Measurements from ENCODE around the gene SLCO1B1.
A peak's percentile ranks its signal among the peaks of the same experiment; 100 is the strongest.
"Not testable (repeated sequence)": the region's sequence is repeated elsewhere in the genome, so short reads cannot be mapped to it uniquely, and the experiment has no call there.

SLCO1B1 gene

GRCh38 chr12:21172079-21172478 lies 41.1 kb downstream of the SLCO1B1 start:
- Histone ChIP-seq H2BK15ac (ENCODE audit: low read depth, poor library complexity, severe bottlenecking) (no peak overlapping the region), H3K9me3 (ENCODE audit: control insufficient read depth, low read length) (no peaks in the 10 kb centered on the region), H3K14ac (ENCODE audit: low read length in 2 of 2) (no peak overlapping the region), H3K27ac (ENCODE audit: low read length, poor library complexity, severe bottlenecking) (no peak overlapping the region), H2BK12ac (ENCODE audit: low read length in 2 of 2) (no peak overlapping the region), H3K23ac (ENCODE audit: low read length in 2 of 2) (no peak overlapping the region), H2AFZ (ENCODE audit: low read depth, low read length) (no peak overlapping the region), H4K8ac (ENCODE audit: low read length) (no peak overlapping the region), H3K4me3 (ENCODE audit: insufficient read depth in 1 of 2, low read depth in 1 of 2, low read length in 2 of 2) (no peak overlapping the region), H3K4me2 (ENCODE audit: low read length, poor library complexity, severe bottlenecking) (no peak overlapping the region), H2BK5ac (ENCODE audit: low read depth, low read length, poor library complexity, severe bottlenecking) (no peak overlapping the region), H3K36me3 (ENCODE audit: control insufficient read depth in 1 of 2, insufficient read depth in 2 of 2, low read depth in 1 of 2, low read length in 2 of 2) (no peaks in the 10 kb centered on the region), H2AK5ac (ENCODE audit: low read length, severe bottlenecking) (no peak overlapping the region), H3K4me1 (ENCODE audit: control insufficient read depth, insufficient read depth, low read depth, low read length) (no peaks in the 10 kb centered on the region), H3K4ac (ENCODE audit: low read depth in 1 of 2, low read length in 2 of 2) (no peak overlapping the region), H4K91ac (ENCODE audit: low read length) (no peak overlapping the region), H2BK120ac (ENCODE audit: low read depth, low read length) (no peak overlapping the region), H3K27me3 (ENCODE audit: control insufficient read depth in 1 of 2, insufficient read depth in 1 of 2, low read length in 2 of 2) (no peaks in the 10 kb centered on the region), H3K9ac (ENCODE audit: low read length) (no peak overlapping the region), H3K18ac (ENCODE audit: low read depth in 1 of 2, low read length in 2 of 2) (no peak overlapping the region), H3K79me1 (replicated peaks; ENCODE audit: low read length, poor library complexity, severe bottlenecking) (no peaks in the 10 kb centered on the region)
- 80% methylated on average over 1 of the region's 1 CpG for WGBS
- DNase-seq: no peak

GRCh38 chr12:21183721-21184275 lies 52.8 kb downstream of the SLCO1B1 start:
- Histone ChIP-seq H3K27me3 (ENCODE audit: control insufficient read depth in 1 of 2, insufficient read depth in 1 of 2, low read length in 2 of 2) (no peaks in the 10 kb centered on the region), H2BK15ac (ENCODE audit: low read depth, poor library complexity, severe bottlenecking) (no peak overlapping the region), H3K4me1 (ENCODE audit: control insufficient read depth, insufficient read depth, low read depth, low read length) (peaks cover 9% of the 10 kb centered on the region), H2BK12ac (ENCODE audit: low read length in 2 of 2) (no peak overlapping the region), H3K4me3 (ENCODE audit: insufficient read depth in 1 of 2, low read depth in 1 of 2, low read length in 2 of 2) (no peak overlapping the region), H3K9ac (ENCODE audit: low read length) (no peak overlapping the region), H2BK120ac (ENCODE audit: low read depth, low read length) (no peak overlapping the region), H3K4ac (ENCODE audit: low read depth in 1 of 2, low read length in 2 of 2) (no peak overlapping the region), H3K23ac (ENCODE audit: low read length in 2 of 2) (no peak overlapping the region), H2AK5ac (ENCODE audit: low read length, severe bottlenecking) (no peak overlapping the region), H3K79me1 (replicated peaks; ENCODE audit: low read length, poor library complexity, severe bottlenecking) (no peaks in the 10 kb centered on the region), H3K9me3 (ENCODE audit: control insufficient read depth, low read length) (no peaks in the 10 kb centered on the region), H3K36me3 (ENCODE audit: control insufficient read depth in 1 of 2, insufficient read depth in 2 of 2, low read depth in 1 of 2, low read length in 2 of 2) (no peaks in the 10 kb centered on the region), H3K14ac (ENCODE audit: low read length in 2 of 2) (no peak overlapping the region), H2BK5ac (ENCODE audit: low read depth, low read length, poor library complexity, severe bottlenecking) (no peak overlapping the region), H3K4me2 (ENCODE audit: low read length, poor library complexity, severe bottlenecking) (no peak overlapping the region), H3K27ac (ENCODE audit: low read length, poor library complexity, severe bottlenecking) (peak overlapping the region; percentile 49), H2AFZ (ENCODE audit: low read depth, low read length) (no peak overlapping the region), H3K18ac (ENCODE audit: low read depth in 1 of 2, low read length in 2 of 2) (no peak overlapping the region), H4K8ac (ENCODE audit: low read length) (no peak overlapping the region), H4K91ac (ENCODE audit: low read length) (no peak overlapping the region)
- 84% methylated on average over 2 of the region's 3 CpGs for WGBS
- no peak for DNase-seq

DNA sequence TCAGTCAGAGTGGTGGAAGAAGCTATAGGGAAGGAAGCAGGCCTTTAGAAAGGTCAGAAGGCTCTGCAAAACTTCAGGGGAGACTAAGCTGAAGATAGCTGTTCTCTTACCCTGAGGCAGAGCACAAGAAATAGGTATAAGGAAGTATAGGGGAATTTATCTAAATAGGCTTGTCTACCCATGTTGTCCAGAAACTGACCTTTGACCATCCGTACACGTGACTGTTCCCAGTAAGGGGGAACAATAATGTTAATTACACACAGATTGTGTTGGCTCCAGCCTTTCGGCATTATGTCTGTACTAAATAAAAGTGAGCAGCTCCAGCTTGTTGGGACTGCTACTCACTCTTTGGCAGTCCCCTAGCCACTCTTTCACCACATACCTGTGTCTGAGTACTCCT lies 59.0 kb downstream of the SLCO1B1 start:
- Histone ChIP-seq H2BK12ac (ENCODE audit: low read length in 2 of 2) (no peak overlapping the region), H2AFZ (ENCODE audit: low read depth, low read length) (no peak overlapping the region), H3K4me3 (ENCODE audit: insufficient read depth in 1 of 2, low read depth in 1 of 2, low read length in 2 of 2) (no peak overlapping the region), H3K79me1 (replicated peaks; ENCODE audit: low read length, poor library complexity, severe bottlenecking) (no peaks in the 10 kb centered on the region), H3K9me3 (ENCODE audit: control insufficient read depth, low read length) (peaks cover 8% of the 10 kb centered on the region), H3K23ac (ENCODE audit: low read length in 2 of 2) (no peak overlapping the region), H3K36me3 (ENCODE audit: control insufficient read depth in 1 of 2, insufficient read depth in 2 of 2, low read depth in 1 of 2, low read length in 2 of 2) (no peaks in the 10 kb centered on the region), H3K18ac (ENCODE audit: low read depth in 1 of 2, low read length in 2 of 2) (no peak overlapping the region), H2BK5ac (ENCODE audit: low read depth, low read length, poor library complexity, severe bottlenecking) (no peak overlapping the region), H4K91ac (ENCODE audit: low read length) (no peak overlapping the region), H3K14ac (ENCODE audit: low read length in 2 of 2) (no peak overlapping the region), H3K27ac (ENCODE audit: low read length, poor library complexity, severe bottlenecking) (no peak overlapping the region), H3K4ac (ENCODE audit: low read depth in 1 of 2, low read length in 2 of 2) (no peak overlapping the region), H3K4me2 (ENCODE audit: low read length, poor library complexity, severe bottlenecking) (no peak overlapping the region), H3K4me1 (ENCODE audit: control insufficient read depth, insufficient read depth, low read depth, low read length) (no peaks in the 10 kb centered on the region), H3K9ac (ENCODE audit: low read length) (no peak overlapping the region), H3K27me3 (ENCODE audit: control insufficient read depth in 1 of 2, insufficient read depth in 1 of 2, low read length in 2 of 2) (no peaks in the 10 kb centered on the region), H2BK15ac (ENCODE audit: low read depth, poor library complexity, severe bottlenecking) (no peak overlapping the region), H2BK120ac (ENCODE audit: low read depth, low read length) (no peak overlapping the region), H2AK5ac (ENCODE audit: low read length, severe bottlenecking) (no peak overlapping the region), H4K8ac (ENCODE audit: low read length) (no peak overlapping the region)
- no peak for DNase-seq
- 82% methylated on average over 3 of the region's 3 CpGs for WGBS

- not testable (repeated sequence) for H2AK5ac ChIP-seq (ENCODE audit: low read length, severe bottlenecking); H4K8ac ChIP-seq (ENCODE audit: low read length); H3K27ac ChIP-seq (ENCODE audit: low read length, poor library complexity, severe bottlenecking); H2BK15ac ChIP-seq (ENCODE audit: low read depth, poor library complexity, severe bottlenecking); H3K9ac ChIP-seq (ENCODE audit: low read length); H3K27me3 ChIP-seq (ENCODE audit: control insufficient read depth in 1 of 2, insufficient read depth in 1 of 2, low read length in 2 of 2); H3K79me1 ChIP-seq (replicated peaks; ENCODE audit: low read length, poor library complexity, severe bottlenecking); H4K91ac ChIP-seq (ENCODE audit: low read length); DNase-seq; H3K18ac ChIP-seq (ENCODE audit: low read depth in 1 of 2, low read length in 2 of 2); H3K36me3 ChIP-seq (ENCODE audit: control insufficient read depth in 1 of 2, insufficient read depth in 2 of 2, low read depth in 1 of 2, low read length in 2 of 2); H2BK120ac ChIP-seq (ENCODE audit: low read depth, low read length); H2AFZ ChIP-seq (ENCODE audit: low read depth, low read length); H3K9me3 ChIP-seq (ENCODE audit: control insufficient read depth, low read length); H3K4ac ChIP-seq (ENCODE audit: low read depth in 1 of 2, low read length in 2 of 2); H3K4me2 ChIP-seq (ENCODE audit: low read length, poor library complexity, severe bottlenecking); H3K4me3 ChIP-seq (ENCODE audit: insufficient read depth in 1 of 2, low read depth in 1 of 2, low read length in 2 of 2); H3K23ac ChIP-seq (ENCODE audit: low read length in 2 of 2); H3K4me1 ChIP-seq (ENCODE audit: control insufficient read depth, insufficient read depth, low read depth, low read length); H2BK5ac ChIP-seq (ENCODE audit: low read depth, low read length, poor library complexity, severe bottlenecking); H2BK12ac ChIP-seq (ENCODE audit: low read length in 2 of 2); H3K14ac ChIP-seq (ENCODE audit: low read length in 2 of 2)
- WGBS: 76% methylated on average over 13 of the region's 19 CpGs
Measured at GRCh38 chr12:21214433-21214832, 83.4 kb downstream of the SLCO1B1 start.
